ENCODE measurements around the gene ROGDI. TPM values are rescaled to one million over a fixed set of nuclear protein-coding genes. Genes with fewer than 3 reads are reported as not detected.
"Not testable (repeated sequence)": the region's sequence is repeated elsewhere in the genome, so short reads cannot be mapped to it uniquely, and the experiment has no call there.

ROGDI gene
- total RNA-seq, 1 experiment from 2014 or later, result 18.9 TPM

DNA sequence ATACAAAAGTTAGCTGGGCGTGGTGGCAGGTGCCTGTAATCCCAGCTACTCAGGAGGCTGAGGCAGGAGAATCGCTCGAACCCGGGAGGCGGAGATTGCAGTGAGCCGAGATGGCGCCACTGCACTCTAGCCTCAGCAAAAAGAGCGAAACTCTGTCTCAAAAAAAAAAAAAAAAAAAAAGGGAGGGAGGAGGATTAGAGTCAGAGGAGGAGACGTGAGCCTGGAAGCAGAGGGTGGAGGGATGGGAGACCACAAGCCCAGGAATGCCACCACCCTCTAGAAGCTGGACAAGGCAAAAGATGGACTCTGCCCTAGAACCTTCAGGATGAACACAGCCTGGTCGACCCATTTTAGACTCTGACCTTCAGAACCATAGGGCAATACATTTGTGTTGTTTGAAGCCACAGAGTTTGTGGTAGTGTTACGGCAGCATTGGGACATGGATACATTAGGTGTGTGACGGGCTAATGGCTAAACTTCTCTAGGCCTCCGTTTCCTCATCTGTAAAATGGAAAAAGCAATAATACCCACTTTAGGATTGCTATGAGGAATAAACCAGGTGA is 9.4 kb downstream of the ROGDI start:
- no peak for DNase-seq (ENCODE audit: low read depth)

DNA sequence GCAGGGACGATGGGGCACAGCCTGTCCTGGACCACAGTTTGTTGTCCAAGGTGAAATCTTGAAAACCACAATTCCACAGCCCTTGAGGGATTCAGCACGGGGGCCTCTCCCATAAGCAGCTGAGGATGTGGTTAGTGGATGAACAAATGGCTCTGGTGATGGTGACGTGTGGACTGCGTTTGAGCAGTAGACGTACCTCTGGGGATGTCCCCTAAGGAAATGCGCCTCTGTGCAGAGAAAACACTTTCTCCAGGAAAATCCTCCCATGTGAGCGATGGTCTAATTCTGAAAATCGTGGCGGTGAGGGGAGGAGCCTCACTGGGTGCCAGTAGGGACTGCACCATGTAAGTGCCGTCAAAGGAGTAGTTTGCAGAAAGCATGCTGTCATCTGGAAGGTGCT is 11.6 kb downstream of the ROGDI start:
- no peak for DNase-seq (ENCODE audit: low read depth)

DNA sequence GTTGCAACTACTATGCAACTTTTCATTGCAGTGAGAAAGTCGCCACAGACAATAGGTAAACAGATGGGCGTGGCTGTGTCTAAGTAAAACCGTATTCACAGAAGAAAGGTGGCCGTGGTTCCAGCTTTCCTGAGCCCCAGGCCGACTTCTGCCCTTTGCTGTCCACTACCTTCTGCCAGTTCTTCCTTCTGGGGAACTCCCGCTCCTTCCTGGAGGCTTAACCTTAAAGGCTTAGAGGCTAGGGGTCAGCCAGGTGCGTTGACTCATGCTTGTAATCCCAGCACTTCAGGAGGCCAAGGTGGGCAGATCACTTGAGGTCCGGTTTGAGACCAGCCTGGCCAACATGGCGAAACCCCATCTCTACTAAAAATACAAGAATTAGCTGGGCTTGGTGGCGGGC is 12.2 kb downstream of the ROGDI start:
- no peak for DNase-seq (ENCODE audit: low read depth)

DNA sequence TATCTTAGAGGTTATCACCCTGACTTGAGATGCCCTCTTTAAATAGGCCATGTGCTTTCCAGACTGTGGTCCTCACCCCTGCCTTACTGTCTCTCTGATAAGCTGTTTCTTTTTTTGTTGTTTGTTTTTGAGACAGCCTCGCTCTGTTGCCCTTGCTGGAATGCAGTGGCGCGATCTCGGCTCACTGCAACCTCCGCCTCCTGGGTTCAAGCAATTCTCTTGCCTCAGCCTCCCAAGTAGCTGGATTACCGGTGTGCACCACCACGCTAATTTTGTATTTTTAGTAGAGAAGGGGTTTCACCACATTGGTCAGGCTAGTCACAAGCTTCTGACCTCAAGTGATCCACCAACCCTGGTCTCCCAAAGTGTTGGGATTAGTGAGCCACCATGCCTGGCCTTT is 13.5 kb downstream of the ROGDI start:
- no peak for DNase-seq (ENCODE audit: low read depth)

DNA sequence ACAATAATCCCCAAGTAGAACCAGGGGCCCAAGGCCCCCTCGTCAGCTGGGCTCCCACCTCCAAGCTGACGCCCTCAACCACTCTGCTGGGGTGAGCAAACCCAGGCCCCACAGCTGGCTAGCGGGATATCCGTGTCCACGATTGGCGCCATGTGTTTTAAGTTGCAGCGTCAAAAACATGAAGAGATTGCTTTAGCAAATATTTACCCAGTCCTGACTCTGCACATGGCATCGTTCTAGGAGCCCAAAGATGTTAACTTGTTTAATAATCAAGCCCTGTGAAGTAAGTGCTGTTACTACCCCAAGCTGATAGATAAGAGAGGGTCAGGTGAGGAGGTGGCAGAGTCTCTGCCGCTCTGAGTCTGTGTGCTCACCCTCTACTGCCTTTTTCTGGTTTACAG is 13.9 kb downstream of the ROGDI start:
- DNase-seq (ENCODE audit: low read depth), result no peak

DNA sequence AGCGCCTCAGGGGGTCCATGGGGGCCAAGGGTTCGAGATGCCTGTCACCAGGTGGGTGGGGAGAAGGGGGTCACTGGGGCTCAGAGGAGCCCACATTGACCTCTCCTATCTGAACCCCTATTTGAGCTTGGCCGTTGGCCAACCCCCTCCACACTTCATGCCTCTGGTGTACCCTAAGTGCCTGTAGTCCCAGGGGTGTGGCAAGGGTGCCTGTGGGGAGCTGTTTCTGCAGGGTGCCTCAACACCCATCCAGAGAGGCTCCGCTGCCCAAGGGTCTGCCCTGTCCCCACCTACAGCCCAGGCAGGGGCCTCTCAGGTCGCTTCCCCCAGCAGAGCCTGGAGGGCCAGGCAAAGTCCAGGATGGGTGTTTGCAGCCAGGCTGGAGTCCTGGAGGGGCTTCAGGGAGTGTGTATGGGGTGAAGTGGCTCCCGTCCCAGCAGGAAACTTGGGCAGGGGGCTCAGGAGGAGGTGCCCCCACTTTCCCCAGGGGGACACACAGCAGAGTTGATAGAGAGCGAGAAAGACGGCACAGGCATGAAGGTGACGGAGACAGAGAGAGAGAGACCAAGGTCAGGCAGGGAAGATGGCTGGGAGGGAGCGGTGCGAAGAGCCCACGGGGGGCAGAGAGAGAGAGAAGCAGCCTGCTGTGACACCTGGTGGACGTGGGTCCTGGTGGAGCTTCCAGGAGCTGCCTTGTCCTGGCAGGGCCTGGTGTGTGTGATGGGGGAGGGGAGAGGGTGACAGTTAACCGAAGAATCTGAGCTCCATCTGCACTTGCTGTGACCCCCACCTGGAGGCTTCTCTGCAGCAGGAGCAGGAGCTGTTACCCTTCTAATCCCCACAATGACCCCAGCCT is 14.6 kb downstream of the ROGDI start, which contains the start of gene SEPTIN12:
Gene SEPTIN12 (minus strand): TSS at position 719 of the 856 bp plus-strand sequence. CDS start 700 bp downstream, at position 19.
- DNase-seq (ENCODE audit: low read depth), result no peak

DNA sequence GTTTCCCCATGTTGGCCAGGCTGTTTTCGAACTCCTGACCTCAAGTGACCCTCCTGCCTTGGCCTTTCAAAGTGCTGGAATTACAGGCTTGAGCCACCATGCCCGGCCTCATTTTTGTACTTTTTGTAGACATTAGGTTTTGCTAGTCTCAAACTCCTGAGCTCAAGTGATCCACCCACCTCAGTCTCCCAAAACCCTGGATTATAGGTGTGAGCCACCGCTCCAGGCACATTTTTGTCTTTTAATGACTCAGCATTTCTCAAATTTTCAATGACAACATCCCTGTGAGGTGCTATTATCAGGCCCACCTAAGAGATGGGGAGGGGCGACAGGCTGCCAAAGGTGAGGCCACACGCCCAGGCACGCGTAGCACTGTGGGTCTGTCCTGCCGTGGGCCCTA is 15.4 kb downstream of the ROGDI start:
- DNase-seq (ENCODE audit: low read depth), result no peak

DNA sequence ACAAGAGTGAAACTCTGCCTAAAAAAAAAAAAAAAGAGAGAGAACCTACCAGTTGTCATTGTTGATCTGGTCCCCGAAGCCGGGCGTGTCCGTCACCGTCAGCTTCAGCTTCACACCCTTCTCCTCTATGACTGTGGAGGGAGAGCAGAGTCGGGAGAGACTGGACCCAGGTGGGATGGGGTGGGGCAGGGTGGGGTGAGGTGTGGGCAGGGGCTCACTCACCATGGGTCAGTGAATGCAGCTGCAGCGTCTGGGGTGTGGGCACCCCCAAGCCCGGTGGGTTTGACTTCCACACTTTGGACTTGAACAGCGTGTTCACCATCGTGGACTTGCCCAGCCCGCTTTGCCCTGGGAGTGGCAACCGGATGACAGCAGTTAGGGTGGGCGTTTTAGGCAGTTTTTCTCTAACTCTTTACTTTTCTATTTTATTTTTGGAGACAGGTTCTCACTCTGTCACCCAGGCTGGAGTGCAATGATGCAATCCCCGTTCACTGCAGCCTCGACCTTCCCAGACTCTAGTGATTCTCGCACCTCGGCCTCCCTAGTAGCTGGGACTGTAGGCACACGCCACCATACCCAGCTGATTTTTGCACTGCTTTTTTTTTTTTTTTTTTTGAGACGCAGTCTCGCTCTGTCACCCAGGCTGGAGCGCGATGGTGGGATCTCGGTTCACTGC is 16.5 kb downstream of the ROGDI start:
- no peak for DNase-seq (ENCODE audit: low read depth)

DNA sequence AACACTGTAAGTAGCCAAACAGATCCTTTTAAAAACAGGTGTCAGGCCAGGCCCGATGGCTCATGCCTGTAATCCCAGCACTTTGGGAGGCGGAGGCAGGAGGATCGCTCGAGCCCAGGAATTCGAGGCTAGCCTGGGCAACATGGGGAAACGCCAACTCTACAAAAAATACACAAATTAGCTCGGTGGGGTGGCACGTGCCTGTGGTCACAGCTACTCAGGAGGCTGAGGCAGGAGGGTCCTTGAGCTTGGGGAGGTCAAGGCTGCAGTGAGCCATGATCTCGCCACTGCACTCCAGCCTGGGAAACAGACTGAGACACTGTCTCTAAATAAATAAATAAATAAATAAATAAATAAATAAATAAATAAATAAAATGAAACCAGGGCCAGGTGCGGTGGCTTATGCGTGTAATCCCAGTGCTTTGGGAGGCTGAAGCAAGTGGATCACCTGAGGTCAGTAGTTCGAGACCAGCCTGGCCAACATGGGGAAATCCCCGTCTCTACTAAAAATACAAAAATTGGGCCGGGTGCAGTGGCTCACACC is 17.9 kb downstream of the ROGDI start:
- not testable (repeated sequence) for DNase-seq (ENCODE audit: low read depth)

DNA sequence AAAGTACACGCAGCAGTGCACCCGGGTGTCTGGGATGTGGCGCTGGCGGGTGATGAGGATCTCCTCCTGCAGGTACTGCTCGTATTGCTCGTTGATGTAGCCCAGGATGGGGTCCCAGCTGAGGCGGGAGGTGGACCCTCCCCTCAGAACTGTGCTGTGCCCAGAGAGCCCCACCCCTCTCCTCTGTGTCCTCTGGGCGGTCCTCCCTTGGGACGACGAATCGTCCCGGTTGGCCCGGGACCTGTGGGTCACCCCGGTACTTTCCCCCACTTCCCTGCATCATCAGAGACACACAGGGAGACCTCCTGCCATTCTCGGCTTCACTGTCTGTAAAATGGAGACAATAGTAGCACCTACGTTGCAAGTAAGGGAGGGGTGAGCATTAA is 18.5 kb downstream of the ROGDI start:
- DNase-seq (ENCODE audit: low read depth), result no peak

DNA sequence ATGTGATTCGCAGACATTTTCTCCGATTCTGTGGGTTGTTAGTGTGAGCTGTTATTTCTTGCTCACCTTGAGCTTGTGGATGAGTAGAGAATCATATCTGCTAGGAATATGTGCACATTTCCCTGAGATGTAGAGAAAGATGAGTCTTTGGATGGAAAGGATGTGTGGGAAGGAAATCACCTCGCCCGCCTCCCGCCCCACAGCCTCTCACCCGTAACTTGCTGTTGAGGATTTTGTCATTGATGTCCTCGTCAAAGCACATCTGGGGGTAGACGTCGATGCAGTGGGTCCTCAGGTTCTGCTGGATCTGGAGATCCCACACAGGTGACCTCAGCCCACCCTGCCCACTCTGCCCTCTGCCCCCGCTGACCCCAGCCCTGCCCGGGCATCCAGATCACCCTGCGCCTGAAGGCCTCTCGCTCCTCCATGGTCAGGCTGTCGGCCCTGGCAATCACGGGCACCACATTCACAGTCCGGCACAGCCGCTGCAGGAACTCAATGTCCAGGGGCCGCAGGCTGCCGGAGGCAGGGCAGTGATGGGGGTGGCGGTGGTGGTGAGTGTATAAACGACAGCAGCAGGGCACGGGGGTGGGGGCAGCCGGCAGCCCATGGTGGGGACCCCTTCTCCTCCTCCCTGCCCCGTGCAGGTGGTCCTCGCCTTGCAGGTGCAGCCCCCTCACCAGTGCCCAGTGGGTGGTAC is 19.0 kb downstream of the ROGDI start:
- DNase-seq (ENCODE audit: low read depth), result no peak

DNA sequence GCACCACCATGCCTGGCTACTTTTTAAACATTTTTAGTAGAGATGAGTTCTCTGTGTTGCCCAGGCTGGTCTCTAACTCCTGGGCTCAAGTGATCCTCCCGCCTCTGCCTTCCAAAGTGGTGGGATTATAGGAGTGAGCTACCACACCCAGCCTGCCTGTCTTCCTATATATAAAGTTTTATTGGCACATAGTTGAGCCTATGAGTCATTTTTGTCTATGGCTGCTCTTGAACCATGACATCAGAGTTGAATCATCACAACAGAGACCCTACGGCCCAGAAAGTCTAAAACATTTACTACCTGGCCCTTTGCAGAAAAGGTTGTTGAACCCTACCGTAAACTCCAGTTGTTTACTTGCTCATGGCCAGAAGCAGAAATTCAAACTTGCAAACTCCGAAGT is 22.2 kb downstream of the ROGDI start:
- peak; percentile 33 for DNase-seq (ENCODE audit: low read depth)

DNA sequence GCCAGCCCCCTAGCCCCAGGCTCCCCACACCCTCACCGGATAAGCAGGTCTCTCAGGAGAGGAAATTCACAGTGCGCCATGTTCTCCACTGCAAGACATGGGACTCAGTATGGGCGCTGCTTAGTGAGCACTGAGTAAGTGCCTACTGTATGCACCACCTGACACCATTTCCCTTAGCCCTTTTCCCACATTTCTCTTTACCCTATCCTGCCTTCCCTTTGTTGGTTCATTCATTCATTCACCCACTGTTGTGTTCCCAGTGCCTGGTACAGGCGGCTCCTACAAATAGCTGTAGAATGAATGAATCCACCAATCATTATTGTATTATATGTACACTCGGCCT is 24.4 kb downstream of the ROGDI start:
- DNase-seq (ENCODE audit: low read depth), result no peak

DNA sequence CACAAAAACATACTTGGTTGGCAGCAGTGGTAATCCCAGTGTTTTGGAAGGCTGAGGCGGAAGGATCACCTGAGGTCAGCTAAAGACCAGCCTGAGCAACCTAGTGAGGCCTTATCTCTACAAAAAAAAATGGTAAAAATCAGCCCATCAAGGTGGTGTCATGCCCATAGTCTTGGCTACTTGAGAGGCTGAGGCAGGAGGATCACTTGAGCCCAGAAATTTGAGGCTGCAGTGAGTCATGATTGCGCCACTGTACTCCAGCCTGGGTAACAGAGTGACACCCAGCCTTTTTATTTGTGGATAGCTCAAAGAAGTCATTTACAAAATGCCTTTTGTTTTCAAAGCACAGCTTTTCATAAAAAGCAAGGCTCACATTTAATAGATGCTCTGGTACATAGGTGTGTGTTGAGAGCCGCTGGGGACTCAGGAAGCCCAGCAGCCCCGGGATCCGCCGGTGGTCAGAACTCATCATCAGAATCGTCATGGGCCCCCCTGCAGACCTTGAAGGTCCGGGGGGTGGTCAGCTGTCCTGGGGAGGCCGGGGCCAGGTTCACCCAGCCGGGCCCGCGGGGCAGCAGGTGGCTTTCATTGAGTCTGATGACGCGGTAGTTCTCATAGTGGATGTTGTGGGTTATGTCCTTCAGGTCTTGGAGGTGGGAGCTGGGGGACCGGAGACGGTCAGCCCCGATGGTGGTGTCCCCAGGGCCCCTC is 24.9 kb downstream of the ROGDI start:
- DNase-seq (ENCODE audit: low read depth), result no peak

DNA sequence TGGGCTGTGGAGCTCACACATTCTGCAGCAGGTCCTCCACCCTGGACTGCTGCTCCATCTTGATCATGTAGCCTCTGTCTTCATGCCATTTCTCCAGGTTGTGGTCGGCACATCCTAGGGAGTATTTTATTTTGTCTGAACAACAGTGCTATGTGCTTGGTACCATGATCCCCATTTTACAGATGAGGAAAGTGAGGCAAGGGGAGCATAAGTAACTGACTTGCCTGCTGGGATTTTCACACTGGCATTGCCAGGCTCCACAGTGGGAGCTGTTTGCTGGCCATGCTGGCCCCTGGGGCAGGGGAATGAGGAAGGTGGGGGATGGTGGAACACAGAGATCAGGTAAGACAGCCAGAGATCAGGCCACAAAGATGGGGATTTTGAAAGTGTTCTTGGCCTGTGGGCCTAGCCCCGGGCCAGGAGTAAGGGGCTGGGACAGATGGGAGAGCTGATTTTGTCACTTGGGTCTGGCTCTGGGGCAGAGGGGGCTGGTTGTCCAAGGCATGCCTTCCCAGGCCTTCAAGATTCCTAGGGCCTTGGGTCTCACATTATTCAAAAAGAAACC is 26.2 kb downstream of the ROGDI start:
- DNase-seq (ENCODE audit: low read depth), result no peak

DNA sequence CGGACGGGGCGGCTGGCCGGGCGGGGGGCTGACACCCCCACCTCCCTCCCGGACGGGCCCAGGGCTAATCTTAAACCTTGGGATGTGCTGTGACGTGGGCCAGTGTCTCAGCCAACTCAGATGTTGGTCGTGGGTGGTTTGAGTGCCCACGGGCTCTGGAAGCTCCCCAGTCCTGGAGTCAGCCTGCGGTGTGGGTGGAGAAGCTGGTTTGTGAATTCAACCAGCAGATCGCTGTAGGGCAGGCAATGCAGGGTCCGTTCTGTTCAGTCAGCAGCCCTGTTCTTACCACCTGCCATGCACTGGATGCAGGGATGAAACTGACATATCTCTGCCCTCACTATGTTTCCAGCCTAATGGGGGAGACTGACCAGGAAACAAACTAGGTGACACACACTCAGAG is 27.4 kb downstream of the ROGDI start:
- DNase-seq (ENCODE audit: low read depth), result no peak

DNA sequence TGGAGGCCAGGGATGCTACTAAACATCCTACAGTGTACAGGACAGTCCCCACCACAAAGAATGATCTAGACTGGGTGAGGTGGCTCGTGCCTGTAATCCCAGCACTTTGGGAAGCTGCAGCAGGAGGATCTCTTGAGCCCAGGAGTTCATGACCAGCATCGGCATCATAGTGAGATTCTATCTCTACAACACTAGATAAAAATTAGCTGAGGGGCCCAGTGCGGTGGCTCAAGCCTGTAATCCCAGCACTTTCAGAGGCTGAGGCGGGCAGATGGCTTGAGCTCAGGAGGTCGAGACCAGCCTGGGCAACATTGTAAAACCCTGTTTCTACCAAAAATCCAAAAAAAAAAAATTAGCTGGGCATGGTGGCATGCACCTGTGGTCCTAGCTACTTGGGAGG is 30.1 kb downstream of the ROGDI start:
- no peak for DNase-seq (ENCODE audit: low read depth)

DNA sequence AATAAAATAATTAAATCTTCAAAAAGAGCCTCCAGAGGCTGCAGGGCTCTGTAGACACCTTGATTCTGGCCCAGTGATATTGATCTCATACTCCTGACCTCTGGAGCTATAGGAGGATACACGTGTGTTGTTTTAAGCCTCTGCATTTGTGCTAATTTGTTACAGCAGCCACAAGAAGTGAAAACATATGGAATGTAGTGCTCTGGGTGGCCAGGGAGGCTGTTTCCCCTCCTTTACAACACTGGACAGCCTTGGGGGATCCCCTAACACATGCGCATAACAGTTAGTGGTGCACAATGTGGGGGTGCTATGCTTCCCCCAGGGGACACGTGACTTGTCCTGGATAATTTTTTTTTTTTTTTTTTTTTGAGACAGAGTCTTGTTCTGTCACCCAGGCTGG is 30.8 kb downstream of the ROGDI start:
- DNase-seq (ENCODE audit: low read depth), result no peak

DNA sequence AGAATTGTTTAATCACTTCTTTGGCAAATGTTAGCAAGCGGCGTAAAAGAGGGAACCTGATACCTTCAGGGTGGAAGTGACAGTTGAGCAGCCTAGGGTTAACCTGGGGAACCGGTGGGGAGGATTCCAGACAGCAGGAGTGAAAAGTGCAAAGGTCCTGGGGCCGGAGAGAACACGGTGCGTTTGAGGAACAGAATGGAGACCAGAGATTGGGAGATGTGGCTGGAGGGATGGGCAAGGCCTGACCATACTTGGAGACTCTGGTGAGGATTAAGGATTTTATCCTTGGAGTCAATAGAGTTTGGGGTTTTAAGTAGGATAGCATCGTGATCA is 33.2 kb downstream of the ROGDI start:
- no peak for DNase-seq (ENCODE audit: low read depth)

DNA sequence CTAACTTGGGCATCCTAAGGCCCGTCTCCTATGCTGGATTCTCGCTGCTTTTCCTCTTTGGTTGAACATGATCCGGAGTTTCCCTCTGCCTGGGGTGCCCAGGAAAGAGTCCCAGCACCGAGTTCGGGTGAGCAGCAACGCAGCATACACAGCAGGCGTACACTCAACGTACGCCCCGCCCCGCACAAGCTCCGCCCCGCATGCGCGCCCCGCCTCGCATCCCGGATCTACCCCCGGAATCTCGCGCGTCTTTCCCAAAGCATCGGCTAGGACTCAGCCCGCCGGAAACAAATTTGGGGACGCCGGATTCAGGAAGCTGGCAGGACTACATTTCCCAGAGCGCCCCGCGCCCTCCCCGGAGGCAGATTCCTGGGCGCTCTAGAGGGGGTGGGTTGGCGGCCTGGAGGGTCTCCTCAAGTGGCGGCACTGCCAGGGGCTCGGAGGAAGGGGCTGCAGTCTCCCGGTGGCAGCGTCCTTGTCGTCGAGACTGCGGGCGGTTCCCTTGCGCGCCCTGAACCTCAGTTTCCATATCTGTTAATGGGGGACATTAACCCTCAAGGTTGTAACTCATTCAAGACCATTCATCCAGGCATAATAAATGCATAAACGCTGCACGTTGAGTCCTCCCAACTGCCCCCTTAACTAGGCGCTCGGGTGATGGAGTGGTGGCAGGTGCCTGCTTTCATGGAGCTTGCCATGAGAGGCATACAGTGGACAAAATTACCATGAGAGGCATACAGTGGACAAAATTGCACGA is 33.7 kb downstream of the ROGDI start:
- peak; percentile 96 for DNase-seq (ENCODE audit: low read depth)

Data from M059J (cell line).